DND-41 (cell line): ENCODE measurements around the gene MICA.

Experiments
- ATAC-seq: fragments of 200-7000 bp; cut with Tn5 transposase; 3 replicates; pipeline ENCODE4 v1.9.1; 2021; ENCODE audit warnings: low read depth; ENCODE audit not compliant: insufficient read depth
- DNase-seq: peaks from one replicate; pipeline ENCODE4 v3.0.0-alpha.2; 2020
- H2AFZ ChIP-seq: 2 replicates; pipeline ENCODE4 v1.6.0; 2012; ENCODE audit warnings: low read depth, low read length
- H3K27ac ChIP-seq: 2 replicates; pipeline ENCODE4 v1.5.1; 2012; ENCODE audit warnings: low read length, inconsistent platforms
- H3K27me3 ChIP-seq: fragments of 200-600 bp; sonication (generic); 2 replicates; pipeline ENCODE4 v1.6.0; 2012; ENCODE audit warnings: low read length, mild to moderate bottlenecking, inconsistent platforms; ENCODE audit not compliant: insufficient read depth, poor library complexity
- H3K36me3 ChIP-seq: 2 replicates; pipeline ENCODE4 v1.5.1; 2012; ENCODE audit warnings: low read length, inconsistent platforms; ENCODE audit not compliant: insufficient read depth
- H3K4me1 ChIP-seq: 2 replicates; pipeline ENCODE4 v1.5.1; 2012; ENCODE audit warnings: mild to moderate bottlenecking, low read length; ENCODE audit not compliant: insufficient read depth
- H3K4me2 ChIP-seq: 2 replicates; pipeline ENCODE4 v1.6.0; 2012; ENCODE audit warnings: mild to moderate bottlenecking, moderate library complexity, low read length, inconsistent platforms; ENCODE audit not compliant: insufficient read depth
- H3K4me3 ChIP-seq, 2 experiments: fragments of 200-600 bp in 1 of 2; shearing (Covaris generic) in 1 of 2; 2 replicates each; pipeline ENCODE4 v1.5.1; 2012 to 2016; ENCODE audit warnings: inconsistent platforms in 2 of 2, low read length in 2 of 2, mild to moderate bottlenecking in 2 of 2, low read depth in 1 of 2, moderate library complexity in 1 of 2
- H3K79me2 ChIP-seq: 2 replicates; pipeline ENCODE4 v1.6.0; 2012; ENCODE audit warnings: low read length, inconsistent platforms; ENCODE audit not compliant: insufficient read depth
- H3K9ac ChIP-seq: 2 replicates; pipeline ENCODE4 v1.6.0; 2012; ENCODE audit warnings: low read depth, mild to moderate bottlenecking, inconsistent platforms, low read length, moderate library complexity
- H3K9me3 ChIP-seq: 2 replicates; pipeline ENCODE4 v1.5.1; 2012; ENCODE audit warnings: low read length, moderate library complexity, mild to moderate bottlenecking, inconsistent platforms; ENCODE audit not compliant: insufficient read depth, severe bottlenecking
- H4K20me1 ChIP-seq: 2 replicates; pipeline ENCODE4 v1.6.0; 2012; ENCODE audit warnings: low read length; ENCODE audit not compliant: insufficient read depth
- EZH2 ChIP-seq: IDR thresholded peaks from 3 replicates; pipeline ENCODE4 v1.6.1; 2012; ENCODE audit warnings: borderline replicate concordance, low read depth, mild to moderate bottlenecking, moderate library complexity, low read length, inconsistent platforms; ENCODE audit not compliant: severe bottlenecking
- TF ChIP-seq, protein P1 (sequence below): IDR thresholded peaks from 2 replicates; pipeline ENCODE4 v1.5.1; 2012; ENCODE audit warnings: borderline replicate concordance, low read length, moderate library complexity, mild to moderate bottlenecking; ENCODE audit not compliant: poor library complexity, severe bottlenecking; ENCODE audit errors: extremely low read depth

The MICA gene

DNA sequence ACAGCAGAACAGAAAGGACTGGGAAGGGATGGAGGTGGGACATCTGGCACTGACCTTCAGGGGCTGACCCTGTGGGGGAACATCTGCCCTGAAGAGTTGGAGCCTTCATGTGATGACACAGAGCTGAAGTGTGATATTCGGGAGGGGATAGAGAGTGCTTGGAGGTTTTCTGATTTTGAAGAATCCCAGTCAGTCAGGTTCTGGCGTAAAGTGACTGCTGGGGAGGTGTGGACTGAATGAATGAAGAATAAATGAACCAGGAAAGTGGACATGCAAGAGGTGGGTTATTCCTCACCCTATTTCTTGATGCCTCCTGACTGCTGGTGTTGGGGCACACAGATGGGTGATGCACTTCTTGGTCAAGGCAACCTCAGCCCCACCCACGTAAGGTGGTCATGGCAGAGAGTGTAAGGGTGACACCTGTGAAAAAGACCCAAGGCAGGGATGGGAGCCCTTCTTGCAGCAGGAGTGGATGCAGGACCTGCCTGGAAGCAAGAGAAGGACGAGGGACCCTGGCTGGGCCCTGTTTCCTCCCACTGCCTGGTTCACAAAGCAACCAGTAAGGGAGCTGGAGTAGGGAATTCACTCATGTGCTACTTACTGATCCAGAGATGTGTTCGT, 13.1 kb downstream of the MICA start:
- no peak for ATAC-seq
- no peak for TF ChIP-seq EZH2
- TF ChIP-seq, protein P1, sequence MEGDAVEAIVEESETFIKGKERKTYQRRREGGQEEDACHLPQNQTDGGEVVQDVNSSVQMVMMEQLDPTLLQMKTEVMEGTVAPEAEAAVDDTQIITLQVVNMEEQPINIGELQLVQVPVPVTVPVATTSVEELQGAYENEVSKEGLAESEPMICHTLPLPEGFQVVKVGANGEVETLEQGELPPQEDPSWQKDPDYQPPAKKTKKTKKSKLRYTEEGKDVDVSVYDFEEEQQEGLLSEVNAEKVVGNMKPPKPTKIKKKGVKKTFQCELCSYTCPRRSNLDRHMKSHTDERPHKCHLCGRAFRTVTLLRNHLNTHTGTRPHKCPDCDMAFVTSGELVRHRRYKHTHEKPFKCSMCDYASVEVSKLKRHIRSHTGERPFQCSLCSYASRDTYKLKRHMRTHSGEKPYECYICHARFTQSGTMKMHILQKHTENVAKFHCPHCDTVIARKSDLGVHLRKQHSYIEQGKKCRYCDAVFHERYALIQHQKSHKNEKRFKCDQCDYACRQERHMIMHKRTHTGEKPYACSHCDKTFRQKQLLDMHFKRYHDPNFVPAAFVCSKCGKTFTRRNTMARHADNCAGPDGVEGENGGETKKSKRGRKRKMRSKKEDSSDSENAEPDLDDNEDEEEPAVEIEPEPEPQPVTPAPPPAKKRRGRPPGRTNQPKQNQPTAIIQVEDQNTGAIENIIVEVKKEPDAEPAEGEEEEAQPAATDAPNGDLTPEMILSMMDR = no peak

DNA sequence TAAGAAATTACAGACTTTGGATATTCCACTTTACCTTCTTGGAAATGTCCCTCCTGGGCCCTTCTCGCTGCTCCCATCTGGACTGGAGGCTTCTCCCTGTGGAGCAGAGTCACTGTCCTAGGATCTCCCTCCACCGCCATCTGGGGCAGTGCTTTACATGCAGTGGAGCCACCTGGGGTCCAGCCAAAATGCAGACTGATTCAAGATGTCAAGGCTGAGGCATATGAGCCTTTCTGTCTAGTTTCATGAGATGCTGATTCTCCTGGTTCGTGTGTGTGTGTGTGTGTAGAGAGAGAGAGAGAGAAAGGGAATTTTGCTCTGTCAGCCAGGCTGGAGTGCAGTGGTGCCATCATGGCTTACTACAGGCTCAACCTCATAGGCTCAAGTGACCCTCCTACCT, 14.9 kb downstream of the MICA start:
- H4K20me1 ChIP-seq = peaks cover 10% of the 10 kb centered on the region; the same call in 1 of the 2 replicates
- H3K9me3 ChIP-seq = no peaks in the 10 kb centered on the region
- no peak overlapping the region for H3K27ac ChIP-seq
- DNase-seq (no peak), ATAC-seq (no peak)
- TF ChIP-seq EZH2 = no peak
- TF ChIP-seq, protein P1 = no peak
- H3K79me2 ChIP-seq = no peaks in the 10 kb centered on the region
- no peaks in the 10 kb centered on the region for H3K4me1 ChIP-seq
- H3K27me3 ChIP-seq = peaks cover 4% of the 10 kb centered on the region
- no peak overlapping the region for H3K4me3 ChIP-seq
- no peak overlapping the region for H2AFZ ChIP-seq
- H3K4me2 ChIP-seq = no peak overlapping the region
- H3K36me3 ChIP-seq = peaks cover 35% of the 10 kb centered on the region
- no peak overlapping the region for H3K9ac ChIP-seq

More for the DNA sequence above, 13.1 kb downstream of the MICA start:
- H3K36me3 ChIP-seq = peaks cover 52% of the 10 kb centered on the region
- H4K20me1 ChIP-seq = peaks cover 25% of the 10 kb centered on the region
- no peak overlapping the region for H2AFZ ChIP-seq
- no peak overlapping the region for H3K9ac ChIP-seq
- no peak overlapping the region for H3K4me3 ChIP-seq
- H3K79me2 ChIP-seq = peaks cover 5% of the 10 kb centered on the region; the same call in 1 of the 2 replicates
- no peak overlapping the region for H3K27ac ChIP-seq
- no peaks in the 10 kb centered on the region for H3K9me3 ChIP-seq
- no peak overlapping the region for H3K4me2 ChIP-seq
- no peaks in the 10 kb centered on the region for H3K4me1 ChIP-seq
- H3K27me3 ChIP-seq = no peaks in the 10 kb centered on the region
- no peak for DNase-seq

DNA sequence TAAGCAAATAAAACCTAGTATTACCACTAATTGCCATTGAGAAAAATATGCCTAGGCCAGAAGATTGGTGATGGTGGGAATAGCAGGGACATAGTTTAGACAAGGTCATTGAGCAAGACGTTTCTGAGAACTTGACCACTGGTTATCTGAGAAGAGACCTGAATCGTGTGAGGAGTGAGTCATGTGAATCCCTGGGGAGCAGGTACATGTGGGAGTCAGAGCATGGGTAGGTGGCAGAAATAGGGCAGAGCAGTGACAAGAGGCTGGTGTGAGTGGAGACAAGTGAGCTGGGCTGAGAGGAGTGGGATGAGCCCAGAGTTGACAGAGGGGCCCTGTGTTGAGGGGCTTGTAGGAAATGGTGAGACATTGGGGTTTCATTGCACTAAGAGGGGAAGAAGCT, 16.4 kb downstream of the MICA start:
- ATAC-seq (no peak), DNase-seq (no peak)
- H2AFZ ChIP-seq = no peak overlapping the region
- peaks cover 19% of the 10 kb centered on the region for H3K36me3 ChIP-seq
- H3K9me3 ChIP-seq = no peaks in the 10 kb centered on the region
- no peak overlapping the region for H3K27ac ChIP-seq
- no peak overlapping the region for H3K9ac ChIP-seq
- TF ChIP-seq, protein P1 = no peak
- TF ChIP-seq EZH2 = no peak
- no peak overlapping the region for H3K4me2 ChIP-seq
- H3K4me1 ChIP-seq = no peaks in the 10 kb centered on the region
- peaks cover 4% of the 10 kb centered on the region for H3K27me3 ChIP-seq
- H3K4me3 ChIP-seq = no peak overlapping the region
- H4K20me1 ChIP-seq = 0 out of 2 replicates have a peak, but pooled peaks cover 2% of the 10 kb centered on the region
- H3K79me2 ChIP-seq = no peaks in the 10 kb centered on the region
